Posterior vena cava (tissue), 2 donors: ENCODE measurements around the gene MRRF. TPM values are rescaled to one million over a fixed set of nuclear protein-coding genes. Genes with fewer than 3 reads are reported as not detected.

Experiments used
- DNase-seq: peaks from one replicate; pipeline ENCODE4 v3.0.0-alpha.2; 2020; ENCODE audit warnings: low spot score
- intact Hi-C, 2 donors: fragments of 100-400 bp; cut with DNase I; formaldehyde crosslinking; loops; one replicate each; pipeline versions ENCODE4 v1.14.1 to v1.14.2; 2022 to 2023
- total RNA-seq, 2 donors: library from RNA; stranded (reverse); fragmentation: NEBNext Ultra II Directional; extraction: Animal tissue kit (Norgen Biotek cat#: 25700); gene quantifications; one replicate each; pipeline ENCODE4 v1.2.1, GENCODE V29; 2021
- donor health status: DM: yes; HTN: yes; CAD: no.
- donor health status: DM: yes; HTN: yes; CAD: no.

The MRRF gene
- total RNA-seq, 2 donors from 2014 or later, result 23.8 to 27.7 TPM

GRCh38 chr9:122263699-122264349 is 858 bp upstream of the MRRF start:
- intact Hi-C loops, result no loop called here
- no peak for DNase-seq

GRCh38 chr9:122265149-122265915 is 650 bp downstream of the MRRF start:
- intact Hi-C loops, result no loop called here
- DNase-seq, result no peak

GRCh38 chr9:122268041-122268814 is 3.5 kb downstream of the MRRF start:
- DNase-seq, result no peak
- intact Hi-C loops, result no loop called here

GRCh38 chr9:122274055-122274454 is 9.4 kb downstream of the MRRF start:
- intact Hi-C loops, result no loop called here

GRCh38 chr9:122276096-122276495 is 11.4 kb downstream of the MRRF start:
- DNase-seq, result no peak
- intact Hi-C loops, result no loop called here

More at GRCh38 chr9:122274055-122274454, 9.4 kb downstream of the MRRF start:
- DNase-seq, result no peak

GRCh38 chr9:122277285-122277897 is 12.7 kb downstream of the MRRF start:
- intact Hi-C loops, result no loop called here
- no peak for DNase-seq

GRCh38 chr9:122281368-122281767 is 16.7 kb downstream of the MRRF start:
- intact Hi-C loops, result no loop called here
- no peak for DNase-seq

GRCh38 chr9:122286764-122287163 is 22.1 kb downstream of the MRRF start:
- DNase-seq, result no peak
- intact Hi-C loops, result no loop called here

- intact Hi-C loops, result no loop called here
Observed at GRCh38 chr9:122287214-122287720, 22.6 kb downstream of the MRRF start.

GRCh38 chr9:122291458-122291857 is 26.8 kb downstream of the MRRF start:
- no peak for DNase-seq
- intact Hi-C loops, result no loop called here

More at GRCh38 chr9:122287214-122287720, 22.6 kb downstream of the MRRF start:
- DNase-seq, result no peak

GRCh38 chr9:122294531-122294930 is 29.8 kb downstream of the MRRF start:
- DNase-seq, result no peak
- intact Hi-C loops, result no loop called here

GRCh38 chr9:122297512-122297911 is 32.8 kb downstream of the MRRF start:
- no peak for DNase-seq
- intact Hi-C loops, result no loop called here

GRCh38 chr9:122302237-122303093 is 37.8 kb downstream of the MRRF start:
- intact Hi-C loops, result no loop called here
- no peak for DNase-seq

- intact Hi-C loops, result no loop called here
- no peak for DNase-seq
Observed at GRCh38 chr9:122307061-122307460, 42.4 kb downstream of the MRRF start.

- no peak for DNase-seq
- intact Hi-C loops, result no loop called here
Observed at GRCh38 chr9:122307925-122308324, 43.2 kb downstream of the MRRF start.

GRCh38 chr9:122309861-122310260 is 45.2 kb downstream of the MRRF start:
- intact Hi-C loops, result no loop called here
- no peak for DNase-seq

- intact Hi-C loops, result no loop called here
- DNase-seq, result no peak
Observed at GRCh38 chr9:122314165-122314564, 49.5 kb downstream of the MRRF start.

- intact Hi-C loops, result loop anchor here in 1 of 2 donors (1.0 kb wide), 1 partner anchor 29 kb away; no protein-coding TSS in a partner anchor
- DNase-seq, result no peak
Observed at GRCh38 chr9:122315534-122315933, 50.9 kb downstream of the MRRF start.

GRCh38 chr9:122318284-122318683 is 53.6 kb downstream of the MRRF start:
- no peak for DNase-seq
- intact Hi-C loops, result no loop called here
